IMR-90 (cell line): ENCODE measurements around the gene DCAF11. TPM values are rescaled to one million over a fixed set of nuclear protein-coding genes. Genes with fewer than 3 reads are reported as not detected.

Experiments used
- ATAC-seq: fragments of 200-7000 bp; cut with Tn5 transposase; 2 replicates; pipeline ENCODE4 v1.9.1; 2020; ENCODE audit warnings: low read depth, mild to moderate bottlenecking, moderate library complexity
- BruUV-seq: library from RNA; stranded (reverse); fragments of 400-500 nt; replicated peaks from 2 replicates; lab custom pipeline; 2021; lab: Mats Ljungman, UMichigan
- CTCF ChIA-PET: fragments of 300-600 bp; formaldehyde crosslinking; extraction: SDS; loops from one replicate; lab custom pipeline; 2021; ENCODE audit warnings: antibody characterized with exemption; lab: Yijun Ruan, JAX
- POLR2A ChIA-PET: fragments of 300-600 bp; sonication (Branson Sonifier 250); formaldehyde crosslinking; loops from one replicate; lab custom pipeline; 2022; ENCODE audit warnings: antibody characterized with exemption; ENCODE audit not compliant: unreplicated experiment; lab: Charles Lee
- DNase-seq: peaks from one replicate; pipeline ENCODE4 v3.0.0; 2013
- H2AFZ ChIP-seq: replicated peaks from 2 replicates; pipeline ENCODE3; 2013; ENCODE audit warnings: low read length, mild to moderate bottlenecking; ENCODE audit not compliant: poor library complexity
- H2AK5ac ChIP-seq: 2 replicates; pipeline ENCODE4 v1.6.1; 2013; ENCODE audit warnings: low read depth, low read length, inconsistent platforms
- H2AK9ac ChIP-seq: replicated peaks from 2 replicates; pipeline ENCODE3; 2013; ENCODE audit warnings: mild to moderate bottlenecking, low read depth, low read length, moderate library complexity; ENCODE audit not compliant: poor library complexity
- H2BK120ac ChIP-seq: 2 replicates; pipeline ENCODE4 v1.6.1; 2013; ENCODE audit warnings: low read depth, low read length, inconsistent platforms
- H2BK15ac ChIP-seq: 3 replicates; pipeline ENCODE4 v1.6.1; 2013; ENCODE audit warnings: low read depth, low read length, inconsistent platforms
- H2BK20ac ChIP-seq: 2 replicates; pipeline ENCODE4 v1.6.1; 2013; ENCODE audit warnings: low read depth, mild to moderate bottlenecking, inconsistent platforms, low read length, moderate library complexity
- H2BK5ac ChIP-seq: 2 replicates; pipeline ENCODE4 v1.6.1; 2013; ENCODE audit warnings: mild to moderate bottlenecking, low read depth, low read length, inconsistent platforms; ENCODE audit not compliant: poor library complexity, severe bottlenecking
- H3K14ac ChIP-seq: replicated peaks from 2 replicates; pipeline ENCODE4 v1.6.1; 2013; ENCODE audit warnings: low read depth, low read length, inconsistent platforms
- H3K18ac ChIP-seq: 2 replicates; pipeline ENCODE4 v1.6.1; 2013; ENCODE audit warnings: low read depth, low read length, control low read depth
- H3K23ac ChIP-seq: 2 replicates; pipeline ENCODE4 v1.6.1; 2013; ENCODE audit warnings: low read depth, low read length, inconsistent platforms
- H3K27ac ChIP-seq: 2 replicates; pipeline ENCODE4 v1.5.1; 2013; ENCODE audit warnings: mild to moderate bottlenecking, control low read depth, low read length; ENCODE audit not compliant: insufficient read depth
- H3K27me3 ChIP-seq: 2 replicates; pipeline ENCODE4 v1.6.1; 2013; ENCODE audit warnings: low read length; ENCODE audit not compliant: control insufficient read depth, insufficient read depth
- H3K36me3 ChIP-seq: 2 replicates; pipeline ENCODE4 v1.6.1; 2013; ENCODE audit warnings: low read length, mixed read lengths; ENCODE audit not compliant: control insufficient read depth, insufficient read depth
- H3K4ac ChIP-seq: 2 replicates; pipeline ENCODE4 v1.6.1; 2013; ENCODE audit warnings: low read depth, low read length, inconsistent platforms
- H3K4me1 ChIP-seq: 2 replicates; pipeline ENCODE4 v1.6.1; 2013; ENCODE audit warnings: low read length, mixed read lengths; ENCODE audit not compliant: control insufficient read depth, insufficient read depth
- H3K4me2 ChIP-seq: 2 replicates; pipeline ENCODE4 v1.6.1; 2013; ENCODE audit warnings: low read depth, mild to moderate bottlenecking, control low read depth, low read length, moderate library complexity
- H3K4me3 ChIP-seq: 2 replicates; pipeline ENCODE4 v1.5.1; 2013; ENCODE audit warnings: low read depth, mild to moderate bottlenecking, control low read depth, low read length, moderate library complexity; ENCODE audit not compliant: insufficient read depth
- H3K56ac ChIP-seq: 2 replicates; pipeline ENCODE4 v1.6.1; 2013; ENCODE audit warnings: low read length, inconsistent platforms; ENCODE audit not compliant: insufficient read depth; ENCODE audit errors: extremely low read depth
- H3K79me1 ChIP-seq, 2 experiments: 2 replicates each; pipeline ENCODE4 v1.6.1; 2013; ENCODE audit warnings: low read length in 2 of 2, inconsistent platforms in 1 of 2, low read depth in 1 of 2
- H3K9ac ChIP-seq: 2 replicates; pipeline ENCODE4 v1.6.1; 2013; ENCODE audit warnings: low read depth, low read length, control low read depth
- H3K9me1 ChIP-seq: 2 replicates; pipeline ENCODE4 v1.6.1; 2013; ENCODE audit warnings: low read length, inconsistent platforms; ENCODE audit not compliant: insufficient read depth
- H3K9me3 ChIP-seq: 2 replicates; pipeline ENCODE4 v1.6.1; 2013; ENCODE audit warnings: low read length; ENCODE audit not compliant: control insufficient read depth, insufficient read depth
- H4K20me1 ChIP-seq: 2 replicates; pipeline ENCODE4 v1.6.1; 2013; ENCODE audit warnings: low read length, inconsistent platforms; ENCODE audit not compliant: insufficient read depth
- H4K5ac ChIP-seq: 2 replicates; pipeline ENCODE4 v1.6.1; 2013; ENCODE audit warnings: mild to moderate bottlenecking, low read depth, low read length, control low read depth
- H4K8ac ChIP-seq, 2 experiments: 2 replicates each; pipeline ENCODE4 v1.6.1; 2013; ENCODE audit warnings: low read depth in 2 of 2, low read length in 2 of 2, control low read depth in 1 of 2, inconsistent platforms in 1 of 2
- H4K91ac ChIP-seq: 2 replicates; pipeline ENCODE4 v1.6.1; 2013; ENCODE audit warnings: low read depth, low read length, inconsistent platforms; ENCODE audit not compliant: insufficient read depth
- CEBPB ChIP-seq: IDR thresholded peaks from 2 replicates; pipeline ENCODE4 v1.6.1; 2012; ENCODE audit warnings: low read depth, low read length, improper control_type of control experiment
- ELK1 ChIP-seq: fragments of 150-350 bp; IDR thresholded peaks from 2 replicates; pipeline ENCODE4 v1.6.1; 2016; ENCODE audit warnings: low read depth, mild to moderate bottlenecking, low read length, moderate library complexity, borderline replicate concordance
- FOS ChIP-seq: fragments of 150-350 bp; IDR thresholded peaks from 2 replicates; pipeline ENCODE4 v1.6.1; 2016; ENCODE audit warnings: low read depth, low read length
- MAZ ChIP-seq: IDR thresholded peaks from 2 replicates; pipeline ENCODE4 v1.6.1; 2012; ENCODE audit warnings: low read depth, mild to moderate bottlenecking, low read length, improper control_type of control experiment, moderate library complexity, borderline replicate concordance
- MXI1 ChIP-seq: IDR thresholded peaks from 2 replicates; pipeline ENCODE4 v1.6.1; 2012; ENCODE audit warnings: low read depth, mild to moderate bottlenecking, low read length, moderate library complexity, borderline replicate concordance
- NFE2L2 ChIP-seq: fragments of 150-350 bp; IDR thresholded peaks from 2 replicates; pipeline ENCODE4 v1.6.1; 2016; ENCODE audit warnings: low read depth, mild to moderate bottlenecking, low read length
- POLR2A ChIP-seq: IDR thresholded peaks from 2 replicates; pipeline ENCODE4 v1.6.1; 2012; ENCODE audit warnings: mild to moderate bottlenecking, low read depth, low read length
- RAD21 ChIP-seq: IDR thresholded peaks from 2 replicates; pipeline ENCODE4 v1.6.1; 2012; ENCODE audit warnings: low read length, improper control_type of control experiment
- SMC3 ChIP-seq: fragments of 150-350 bp; IDR thresholded peaks from 2 replicates; pipeline ENCODE4 v1.6.1; 2016; ENCODE audit warnings: low read depth, mild to moderate bottlenecking, antibody characterized with exemption, low read length, moderate library complexity
- WGBS, 2 experiments: methylation state at CpG; one replicate each; pipeline versions ENCODE4 v1.1.5 to v1.1.7; 2013; ENCODE audit warnings: missing lambda C conversion rate in 2 of 2; ENCODE audit not compliant: insufficient read length in 1 of 2; ENCODE audit errors: extremely low coverage in 2 of 2; 5-methylcytosine and 5-hydroxymethylcytosine counted together
- dilution Hi-C: fragments of 300-500 bp; cut with HindIII; formaldehyde crosslinking; loops from one replicate; pipeline ENCODE4 v1.14.3; 2018; ENCODE audit warnings: low sequenced_read_pairs; ENCODE audit not compliant: unreplicated experiment
- in situ Hi-C: fragments of 300-500 bp; cut with MboI; formaldehyde crosslinking; loops from 3 replicates; pipeline ENCODE4 v1.14.3; 2019; ENCODE audit warnings: low sequenced_read_pairs, inconsistent platforms, mixed read lengths
- intact Hi-C: fragments of 100-400 bp; cut with micrococcal nuclease; formaldehyde crosslinking; loops from 2 replicates; pipeline ENCODE4 v1.10.0; 2022
- polyA plus RNA-seq, 3 experiments: library from polyadenylated mRNA; depleted of rRNA; stranded (reverse); fragments of >200 nt; gene quantifications; 2 replicates each; pipeline ENCODE4 v1.2.3, GENCODE V29; 2012; ENCODE audit warnings: low replicate concordance in 1 of 3
- total RNA-seq: library from RNA; depleted of rRNA; stranded (reverse); fragments of >200 nt; gene quantifications from 2 replicates; pipeline ENCODE4 v1.2.3, GENCODE V29; 2012
- TF ChIP-seq, protein P1 (sequence below): fragments of 150-350 bp; IDR thresholded peaks from 2 replicates; pipeline ENCODE4 v1.6.1; 2017; ENCODE audit warnings: mild to moderate bottlenecking, antibody characterized with exemption, low read length, low read depth
- TF ChIP-seq, protein P2 (sequence below): conservative IDR thresholded peaks from 2 replicates; pipeline ENCODE4 v1.5.1; 2012; ENCODE audit warnings: mild to moderate bottlenecking, low read depth, low read length, improper control_type of control experiment

The DCAF11 gene
- total and polyA plus RNA-seq, 2 of the 4 experiments (the other 2 are of a cell fraction) = 21.0 to 52.0 TPM

GRCh38 chr14:24159777-24160498 lies 45.4 kb downstream of the DCAF11 start:
- no peak overlapping the region for H3K14ac ChIP-seq
- H3K27me3 ChIP-seq = no peaks in the 10 kb centered on the region
- no peaks in the 10 kb centered on the region for H4K20me1 ChIP-seq
- H3K4ac ChIP-seq = no peak overlapping the region
- H4K8ac ChIP-seq = no peak overlapping the region
- H2BK20ac ChIP-seq = no peak overlapping the region
- peaks cover 66% of the 10 kb centered on the region for H3K36me3 ChIP-seq
- H2BK15ac ChIP-seq = no peak overlapping the region; the same call in 2 of the 3 replicates
- H3K56ac ChIP-seq = no peak overlapping the region
- no TSS peak for BruUV-seq
- peaks cover 7% of the 10 kb centered on the region for H3K4me1 ChIP-seq
- peak overlapping the region; percentile 44 for H2AFZ ChIP-seq
- no peak overlapping the region for H3K18ac ChIP-seq
- H4K5ac ChIP-seq = no peak overlapping the region
- H3K9ac ChIP-seq = no peak overlapping the region
- intact Hi-C loops (no loop called here), in situ Hi-C loops (no loop called here), dilution Hi-C loops (no loop called here)
- no peaks in the 10 kb centered on the region for H3K9me3 ChIP-seq
- CTCF ChIA-PET = interaction anchor here (0.6 to 1.6 kb wide), 2 partner anchors 11 to 30 kb away, joined by 3 to 14 read pairs; partner anchors contain the start of gene RNF31
- 100% methylated on average over 1 of the region's 11 CpGs; no CpG with 5 or more reads in 1 of the 2 experiments for WGBS, 2 experiments
- TF ChIP-seq CEBPB (no peak), NFE2L2 (no peak), FOS (no peak), MAZ (no peak), MXI1 (no peak), SMC3 (no peak), ELK1 (no peak), POLR2A (no peak), RAD21 (no peak)
- TF ChIP-seq, protein P1, sequence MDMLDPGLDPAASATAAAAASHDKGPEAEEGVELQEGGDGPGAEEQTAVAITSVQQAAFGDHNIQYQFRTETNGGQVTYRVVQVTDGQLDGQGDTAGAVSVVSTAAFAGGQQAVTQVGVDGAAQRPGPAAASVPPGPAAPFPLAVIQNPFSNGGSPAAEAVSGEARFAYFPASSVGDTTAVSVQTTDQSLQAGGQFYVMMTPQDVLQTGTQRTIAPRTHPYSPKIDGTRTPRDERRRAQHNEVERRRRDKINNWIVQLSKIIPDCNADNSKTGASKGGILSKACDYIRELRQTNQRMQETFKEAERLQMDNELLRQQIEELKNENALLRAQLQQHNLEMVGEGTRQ = no peak
- TF ChIP-seq, protein P2, sequence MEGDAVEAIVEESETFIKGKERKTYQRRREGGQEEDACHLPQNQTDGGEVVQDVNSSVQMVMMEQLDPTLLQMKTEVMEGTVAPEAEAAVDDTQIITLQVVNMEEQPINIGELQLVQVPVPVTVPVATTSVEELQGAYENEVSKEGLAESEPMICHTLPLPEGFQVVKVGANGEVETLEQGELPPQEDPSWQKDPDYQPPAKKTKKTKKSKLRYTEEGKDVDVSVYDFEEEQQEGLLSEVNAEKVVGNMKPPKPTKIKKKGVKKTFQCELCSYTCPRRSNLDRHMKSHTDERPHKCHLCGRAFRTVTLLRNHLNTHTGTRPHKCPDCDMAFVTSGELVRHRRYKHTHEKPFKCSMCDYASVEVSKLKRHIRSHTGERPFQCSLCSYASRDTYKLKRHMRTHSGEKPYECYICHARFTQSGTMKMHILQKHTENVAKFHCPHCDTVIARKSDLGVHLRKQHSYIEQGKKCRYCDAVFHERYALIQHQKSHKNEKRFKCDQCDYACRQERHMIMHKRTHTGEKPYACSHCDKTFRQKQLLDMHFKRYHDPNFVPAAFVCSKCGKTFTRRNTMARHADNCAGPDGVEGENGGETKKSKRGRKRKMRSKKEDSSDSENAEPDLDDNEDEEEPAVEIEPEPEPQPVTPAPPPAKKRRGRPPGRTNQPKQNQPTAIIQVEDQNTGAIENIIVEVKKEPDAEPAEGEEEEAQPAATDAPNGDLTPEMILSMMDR = no peak
- H3K79me1 ChIP-seq = peaks cover 17 to 39% of the 10 kb centered on the region in 2 experiments
- H3K9me1 ChIP-seq = peaks cover 5% of the 10 kb centered on the region
- DNase-seq (no peak), ATAC-seq (no peak)
- H3K4me3 ChIP-seq = no peak overlapping the region
- no peak overlapping the region for H2BK120ac ChIP-seq
- H2AK5ac ChIP-seq = peak overlapping the region; percentile 24; the same call in 1 of the 2 replicates
- POLR2A ChIA-PET = no interaction called here
- H2AK9ac ChIP-seq = peak overlapping the region; percentile 57
- peak overlapping the region; percentile 8; the same call in 1 of the 2 replicates for H3K27ac ChIP-seq
- no peak overlapping the region for H4K91ac ChIP-seq
- no peak overlapping the region for H3K4me2 ChIP-seq
- no peak overlapping the region for H3K23ac ChIP-seq
- H2BK5ac ChIP-seq = peak overlapping the region; percentile 37
